Measurements from ENCODE around the gene HS6ST2.

- TF ChIP-seq, protein P1, sequence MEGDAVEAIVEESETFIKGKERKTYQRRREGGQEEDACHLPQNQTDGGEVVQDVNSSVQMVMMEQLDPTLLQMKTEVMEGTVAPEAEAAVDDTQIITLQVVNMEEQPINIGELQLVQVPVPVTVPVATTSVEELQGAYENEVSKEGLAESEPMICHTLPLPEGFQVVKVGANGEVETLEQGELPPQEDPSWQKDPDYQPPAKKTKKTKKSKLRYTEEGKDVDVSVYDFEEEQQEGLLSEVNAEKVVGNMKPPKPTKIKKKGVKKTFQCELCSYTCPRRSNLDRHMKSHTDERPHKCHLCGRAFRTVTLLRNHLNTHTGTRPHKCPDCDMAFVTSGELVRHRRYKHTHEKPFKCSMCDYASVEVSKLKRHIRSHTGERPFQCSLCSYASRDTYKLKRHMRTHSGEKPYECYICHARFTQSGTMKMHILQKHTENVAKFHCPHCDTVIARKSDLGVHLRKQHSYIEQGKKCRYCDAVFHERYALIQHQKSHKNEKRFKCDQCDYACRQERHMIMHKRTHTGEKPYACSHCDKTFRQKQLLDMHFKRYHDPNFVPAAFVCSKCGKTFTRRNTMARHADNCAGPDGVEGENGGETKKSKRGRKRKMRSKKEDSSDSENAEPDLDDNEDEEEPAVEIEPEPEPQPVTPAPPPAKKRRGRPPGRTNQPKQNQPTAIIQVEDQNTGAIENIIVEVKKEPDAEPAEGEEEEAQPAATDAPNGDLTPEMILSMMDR (IDR thresholded peaks at IDR 0.05; ENCODE audit: low read length) = no peak
- no peak for TF ChIP-seq EZH2 (IDR thresholded peaks at IDR 0.05; ENCODE audit: borderline replicate concordance, low read length)
Observed at GRCh38 chrX:132594129-132594528, 364.3 kb downstream of the HS6ST2 start.
